GM18873 (cell line): Measurements from ENCODE around the gene VAV2.

Source experiments
- ATAC-seq: cut with Tn5 transposase; IDR thresholded peaks from one replicate; pipeline ENCODE4 v1.9.1; 2021; ENCODE audit warnings: mild to moderate bottlenecking, moderate library complexity, moderate number of reproducible peaks; ENCODE audit not compliant: unreplicated experiment, low FRiP score

Gene VAV2

DNA sequence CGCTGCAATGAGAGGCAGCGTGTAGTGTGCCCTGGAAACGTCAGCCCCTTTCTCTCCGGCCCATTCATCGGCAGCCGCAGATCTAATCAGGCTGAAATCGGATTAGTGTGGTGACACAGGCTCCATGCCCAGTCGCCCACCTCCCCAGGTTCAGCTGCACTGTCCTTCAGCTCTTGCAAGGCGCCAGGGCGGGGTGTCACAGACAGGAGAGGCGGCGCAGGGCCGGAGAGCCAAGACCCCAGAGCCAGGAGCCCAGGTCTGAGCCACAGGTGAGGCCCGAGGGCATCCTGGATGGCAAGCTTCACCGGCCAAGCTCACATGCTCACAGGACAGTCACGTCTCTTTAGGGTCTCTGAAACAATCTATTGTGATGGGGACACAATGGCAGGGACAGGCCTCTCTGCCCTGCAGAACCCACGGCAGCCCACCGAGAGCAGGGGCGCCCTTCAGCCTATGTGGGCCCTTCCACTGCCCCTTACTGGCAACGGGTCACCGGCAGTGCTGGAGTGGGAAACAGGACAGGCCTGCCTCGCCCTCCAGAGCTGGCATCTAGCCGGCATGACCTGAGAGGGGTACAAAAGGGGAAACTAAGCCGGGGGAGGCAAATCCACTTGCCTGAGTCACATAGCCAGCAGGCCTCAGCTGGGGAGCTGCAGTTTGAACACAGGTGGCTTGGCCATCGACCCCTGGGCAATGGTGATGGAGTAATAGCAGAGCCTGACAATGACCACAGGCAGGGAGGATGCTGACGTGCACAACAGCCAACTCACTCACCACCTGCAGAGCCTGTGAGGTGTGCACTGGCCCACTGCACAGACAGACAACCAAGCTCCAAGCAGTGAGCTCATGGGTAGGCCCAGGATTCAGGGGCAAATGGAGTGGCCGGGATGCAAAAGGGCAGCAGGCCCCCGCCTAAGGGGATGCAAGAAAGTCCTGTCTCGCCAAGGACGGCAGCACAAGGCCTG lies 48.1 kb downstream of the VAV2 start:
- ATAC-seq = no peak

DNA sequence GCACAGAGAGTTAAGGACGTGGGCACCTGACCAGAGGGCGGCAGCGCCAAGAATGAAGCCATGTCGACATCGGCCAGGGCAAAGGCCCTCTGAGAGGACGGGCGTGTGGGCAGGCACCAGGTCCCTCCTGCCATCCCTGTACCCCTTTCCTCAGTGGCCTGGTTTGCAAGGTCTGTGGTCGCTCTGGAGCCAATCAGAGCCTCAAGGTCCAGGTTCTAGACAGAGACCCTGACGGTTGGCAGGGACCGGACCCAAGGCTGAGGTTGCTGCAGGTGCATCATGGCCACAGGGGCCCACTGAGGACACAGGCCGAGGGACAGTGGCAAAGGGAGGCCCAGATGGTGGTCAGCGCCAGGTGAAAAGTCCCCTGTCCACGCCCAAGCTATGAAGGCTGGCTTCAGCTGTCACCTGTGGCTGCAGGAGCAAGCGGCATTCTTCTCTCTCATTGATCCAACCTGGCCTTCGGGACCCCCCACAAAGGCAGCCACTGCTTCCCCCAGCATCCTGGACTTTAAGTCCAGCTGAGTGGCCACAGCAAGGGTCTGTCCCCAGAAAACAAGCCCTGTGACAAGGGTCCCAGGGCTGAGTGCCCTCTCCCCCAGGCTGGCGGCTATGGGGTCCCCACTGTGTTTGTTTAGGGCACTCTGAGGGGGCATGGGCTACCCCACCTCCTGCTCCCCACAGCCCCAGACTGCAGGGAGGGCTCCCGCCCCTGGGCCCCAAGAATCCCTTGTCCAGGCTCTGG lies 48.9 kb downstream of the VAV2 start:
- ATAC-seq = no peak

DNA sequence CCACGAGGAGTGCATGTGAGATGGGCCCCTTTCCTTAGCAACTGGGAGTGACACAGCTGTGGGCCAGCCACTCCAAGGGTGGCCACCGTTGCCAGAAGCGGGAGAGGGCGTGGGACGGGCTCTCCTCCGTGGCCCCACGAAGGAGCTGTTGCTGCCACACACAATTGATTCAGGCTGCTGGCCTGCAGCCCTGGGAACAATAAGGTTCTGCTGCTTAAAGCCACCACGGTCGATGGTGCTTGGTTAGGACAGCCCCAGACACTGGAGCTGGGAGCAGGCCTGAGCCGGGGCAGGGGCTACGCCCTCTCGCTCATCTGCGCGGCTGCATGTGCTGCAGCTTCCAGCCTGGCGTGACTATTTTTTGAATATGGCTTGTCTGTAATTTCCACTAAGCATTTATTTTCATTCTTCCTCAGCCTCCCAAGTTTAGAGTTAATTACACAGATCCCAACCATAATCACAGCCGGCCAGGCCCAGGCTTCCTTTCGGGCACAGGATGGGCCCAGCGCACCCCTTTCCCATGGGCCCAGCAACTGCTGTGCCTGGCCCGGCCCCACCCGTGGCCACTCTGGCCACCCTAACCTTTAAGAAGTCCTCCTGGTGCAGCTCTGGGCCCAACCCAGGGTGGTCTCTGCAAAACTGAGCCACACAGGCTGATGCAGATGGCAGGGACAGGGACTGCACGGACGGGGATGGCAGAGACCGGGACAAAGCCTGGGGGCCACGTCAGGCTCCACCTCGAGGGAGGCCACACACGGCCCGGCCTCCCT lies 49.7 kb downstream of the VAV2 start:
- no peak for ATAC-seq

DNA sequence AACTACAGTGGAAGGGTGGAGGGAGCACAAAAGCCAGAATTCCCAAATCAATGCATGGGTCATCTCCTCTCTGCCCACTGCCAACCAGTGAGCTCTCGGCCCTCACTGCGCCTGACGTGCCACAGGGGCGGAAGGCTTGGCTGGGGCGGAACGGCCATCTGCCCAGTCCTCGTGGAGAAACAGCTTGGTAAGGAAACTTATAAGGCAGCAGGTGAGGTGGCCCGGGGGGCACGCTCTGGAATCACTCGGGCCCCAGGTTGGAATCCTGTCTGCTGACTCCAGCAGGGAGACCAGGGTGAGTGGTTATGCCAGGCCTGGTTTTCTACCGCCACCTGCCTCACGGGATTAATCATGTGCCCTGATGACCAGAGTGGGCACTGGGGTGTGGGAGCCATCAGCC lies 52.3 kb downstream of the VAV2 start:
- ATAC-seq = no peak

DNA sequence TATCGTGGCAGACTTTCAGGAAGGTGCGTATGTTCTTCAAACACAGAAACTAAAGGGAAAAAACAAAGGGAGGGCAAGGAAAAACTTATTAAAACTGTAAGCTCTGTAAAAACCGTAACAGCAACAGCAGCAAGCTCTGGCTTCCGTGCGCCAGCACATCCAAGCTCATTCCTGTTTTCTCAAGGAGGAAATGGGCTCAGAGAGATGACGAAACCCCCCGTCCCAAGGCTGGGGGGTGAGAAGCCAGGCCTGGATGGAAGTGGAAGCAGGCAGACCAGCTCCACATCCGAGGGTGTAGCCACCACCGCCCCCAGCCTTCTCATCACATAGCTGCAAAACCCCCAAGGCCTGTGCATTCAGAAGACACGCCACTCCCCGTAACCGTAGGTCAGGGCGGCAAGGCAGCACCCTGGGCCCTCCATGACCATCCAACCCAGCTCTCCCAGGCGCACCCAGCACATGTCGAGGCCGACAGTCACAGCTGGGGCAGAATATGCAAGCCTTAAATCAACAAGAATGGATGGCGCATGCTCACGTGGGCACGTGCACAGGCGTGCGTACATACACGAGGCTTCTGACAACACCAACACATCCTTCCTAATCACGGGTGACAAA lies 52.8 kb downstream of the VAV2 start:
- no peak for ATAC-seq

DNA sequence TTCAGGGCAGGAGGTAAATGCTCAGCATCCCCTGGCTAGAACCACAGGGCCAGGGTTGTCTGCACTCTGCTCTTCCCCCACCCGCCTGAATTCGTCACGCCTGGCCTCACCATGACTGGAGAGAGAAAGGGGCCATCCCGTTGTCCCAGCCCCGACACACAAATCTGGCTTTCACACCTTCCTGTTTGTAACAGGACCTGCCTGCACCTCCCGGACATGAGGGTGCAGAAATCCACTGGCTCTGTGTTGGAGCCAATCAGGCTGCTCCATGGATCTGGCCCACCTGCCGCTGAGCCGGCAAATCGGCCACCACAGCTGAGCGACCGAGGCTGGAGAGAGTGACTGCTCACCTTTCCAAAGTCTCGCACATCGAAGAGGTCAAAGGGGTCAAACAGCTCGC lies 53.4 kb downstream of the VAV2 start:
- no peak for ATAC-seq

DNA sequence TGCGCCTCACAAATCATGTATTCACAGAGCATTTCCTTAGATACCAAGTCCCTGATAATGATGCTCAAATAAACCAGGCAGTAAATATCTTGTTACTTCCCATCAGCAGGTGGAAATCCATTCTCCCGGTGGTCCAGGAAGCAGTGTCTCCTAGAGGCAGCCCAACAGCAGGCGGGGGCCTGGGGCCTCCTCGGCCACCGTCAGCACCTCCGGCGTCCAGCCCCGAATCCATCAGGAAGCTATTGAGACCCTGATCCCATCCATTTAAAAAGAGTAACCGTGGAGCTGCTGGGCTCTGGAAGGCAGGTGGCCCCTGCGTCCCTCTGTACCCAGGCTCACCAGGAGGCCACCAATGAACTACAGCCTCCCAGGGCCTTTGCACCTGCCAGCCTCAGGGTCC lies 54.0 kb downstream of the VAV2 start:
- no peak for ATAC-seq

DNA sequence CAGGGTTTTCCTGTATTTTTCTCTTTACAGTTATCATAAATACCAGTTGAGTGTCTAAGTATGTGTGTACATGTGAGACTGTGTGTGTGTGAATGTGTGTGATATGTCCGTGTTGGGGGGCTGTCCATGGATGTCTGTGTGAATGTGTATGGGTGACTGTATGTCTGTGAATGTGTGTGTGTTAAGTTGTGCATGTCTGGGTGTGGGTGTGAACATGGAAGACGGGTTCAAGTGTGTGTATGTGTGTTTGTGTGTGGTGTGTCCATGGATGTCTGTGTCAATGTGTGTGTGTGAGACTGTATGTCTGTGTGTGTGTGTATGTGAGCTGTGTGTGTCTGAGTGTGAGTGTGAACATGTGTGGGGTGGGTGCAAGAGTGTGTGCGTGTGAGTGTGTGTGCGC lies 55.0 kb downstream of the VAV2 start:
- ATAC-seq = no peak

DNA sequence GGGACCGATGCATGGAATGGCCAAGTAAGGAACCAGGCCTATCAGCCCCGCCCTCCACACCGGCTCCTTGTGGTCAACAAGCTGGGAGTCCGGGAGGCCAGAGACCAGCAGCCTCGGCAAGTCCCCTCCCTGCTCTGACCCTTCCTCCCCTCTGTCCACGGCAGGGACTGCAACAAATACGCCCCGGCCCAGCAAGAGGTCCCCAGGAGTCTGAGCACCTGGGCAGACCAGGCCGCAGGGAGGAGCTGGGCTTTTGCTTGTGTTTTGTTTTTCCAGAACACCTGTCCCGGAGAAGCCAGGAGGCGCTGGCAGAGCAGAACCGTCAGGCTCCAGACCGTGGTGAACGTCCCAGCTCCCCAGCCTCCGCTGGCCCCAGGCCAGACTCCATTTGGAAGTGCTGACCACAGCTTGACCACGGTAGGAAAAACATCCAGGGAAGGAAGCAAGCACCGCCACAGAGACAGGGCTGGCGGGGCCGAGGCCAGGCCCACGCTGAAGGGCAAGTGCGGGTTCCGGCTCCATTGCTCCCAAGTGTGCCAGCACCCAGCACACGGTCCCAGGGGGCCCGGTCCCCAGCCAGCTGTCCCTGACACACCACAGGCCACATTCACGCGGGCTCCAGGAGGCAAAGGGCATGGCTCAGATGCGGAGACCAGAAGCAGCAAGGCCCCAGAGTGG lies 56.7 kb downstream of the VAV2 start:
- no peak for ATAC-seq

DNA sequence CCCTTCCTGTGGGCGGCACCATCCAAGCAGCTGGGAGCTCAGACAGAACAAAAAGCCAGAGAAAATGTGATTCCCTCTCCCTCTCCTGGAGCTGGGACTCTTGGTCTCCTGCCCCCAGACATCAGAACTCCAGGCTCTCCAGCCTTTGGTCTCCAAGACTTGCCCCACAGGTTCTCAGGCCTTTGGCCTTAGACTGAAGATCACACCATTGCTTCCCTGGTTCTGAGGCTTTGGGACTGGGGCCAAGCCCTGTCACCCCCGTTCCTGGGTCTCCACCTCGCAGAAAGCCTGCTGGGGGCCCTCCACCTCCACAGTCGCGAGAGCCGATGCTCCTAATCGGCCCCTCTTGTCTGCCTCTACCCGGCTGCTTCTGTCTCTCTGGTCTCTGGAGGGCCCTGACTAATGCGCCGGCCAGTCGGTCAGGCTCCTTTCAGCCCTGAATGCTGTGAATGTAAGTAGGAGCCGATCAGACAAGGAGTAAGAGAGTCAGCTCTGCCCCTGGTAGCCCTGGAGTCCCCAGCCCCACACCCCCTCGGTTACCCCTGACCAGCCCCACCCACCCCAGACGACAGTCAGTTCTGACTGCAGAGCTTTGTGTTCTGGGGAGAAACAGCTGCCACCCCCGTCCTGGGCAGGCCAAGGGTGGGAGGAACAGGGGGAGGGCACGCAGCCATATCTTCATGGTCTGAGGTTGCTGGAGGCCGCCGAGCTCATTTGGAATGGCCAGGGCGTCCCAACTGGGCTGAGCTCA lies 57.5 kb downstream of the VAV2 start:
- no peak for ATAC-seq

DNA sequence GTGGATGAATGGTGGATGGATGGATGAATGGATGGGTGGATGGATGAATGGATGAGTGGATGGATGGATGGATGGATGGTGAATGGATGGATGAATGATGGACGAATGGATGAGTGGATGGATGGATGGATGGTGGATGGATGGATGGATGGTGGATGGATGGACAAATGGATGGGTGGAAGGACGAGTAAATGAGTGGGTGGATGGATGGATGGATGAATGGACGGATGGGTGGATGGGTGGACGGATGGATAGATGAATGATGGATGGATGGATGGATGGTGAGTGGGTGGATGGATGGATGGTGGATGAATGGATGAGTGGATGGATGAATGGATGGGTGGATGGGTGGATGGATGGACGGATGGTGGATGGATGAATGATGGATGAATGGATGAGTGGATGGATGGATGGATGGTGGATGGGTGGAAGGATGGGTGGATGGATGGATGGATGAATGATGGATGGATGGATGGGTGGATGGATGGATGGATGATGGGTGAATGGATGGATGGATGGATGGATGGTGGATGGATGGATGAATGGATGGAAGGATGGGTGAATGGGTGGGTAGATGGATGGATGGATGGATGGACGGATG lies 58.6 kb downstream of the VAV2 start:
- no peak for ATAC-seq

DNA sequence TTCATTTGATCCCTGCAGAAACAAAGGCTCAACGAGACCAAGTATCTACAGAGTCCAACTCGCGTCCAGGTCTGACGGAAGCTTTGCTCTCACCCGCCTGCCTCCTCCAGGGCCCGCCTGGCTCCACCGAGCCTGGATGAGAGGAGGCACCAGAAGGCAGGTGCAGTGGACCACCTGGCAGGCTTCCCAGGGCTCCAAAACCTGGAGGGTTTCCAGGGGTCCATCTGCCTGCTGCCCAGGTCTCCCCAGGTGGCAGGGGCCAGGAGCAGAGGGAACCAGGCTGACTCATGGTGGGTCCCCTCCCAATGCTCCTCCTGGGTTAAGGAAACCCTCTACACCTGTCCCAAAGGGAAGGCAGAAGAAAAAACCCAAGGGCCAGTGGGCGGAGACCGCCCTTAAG lies 59.5 kb downstream of the VAV2 start:
- ATAC-seq = no peak

DNA sequence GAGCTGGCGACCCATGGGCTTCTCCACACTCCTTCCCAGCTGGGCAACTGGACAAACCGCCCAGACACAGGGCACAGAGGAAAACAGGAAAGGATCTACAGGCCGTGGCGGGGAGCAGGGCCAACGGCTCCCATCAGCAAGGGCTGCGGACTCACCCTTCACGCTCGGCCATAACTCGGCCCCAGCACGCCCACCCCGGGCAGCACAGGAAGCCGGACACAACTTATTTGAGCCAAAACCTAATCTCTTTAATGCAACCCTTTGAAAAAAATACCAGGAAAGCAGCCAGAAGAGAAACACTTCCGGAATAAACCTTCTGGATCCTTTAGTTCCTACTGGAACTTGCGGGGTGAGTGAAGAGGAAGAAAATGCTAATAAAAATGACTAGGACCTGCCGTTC lies 59.9 kb downstream of the VAV2 start:
- ATAC-seq = no peak

DNA sequence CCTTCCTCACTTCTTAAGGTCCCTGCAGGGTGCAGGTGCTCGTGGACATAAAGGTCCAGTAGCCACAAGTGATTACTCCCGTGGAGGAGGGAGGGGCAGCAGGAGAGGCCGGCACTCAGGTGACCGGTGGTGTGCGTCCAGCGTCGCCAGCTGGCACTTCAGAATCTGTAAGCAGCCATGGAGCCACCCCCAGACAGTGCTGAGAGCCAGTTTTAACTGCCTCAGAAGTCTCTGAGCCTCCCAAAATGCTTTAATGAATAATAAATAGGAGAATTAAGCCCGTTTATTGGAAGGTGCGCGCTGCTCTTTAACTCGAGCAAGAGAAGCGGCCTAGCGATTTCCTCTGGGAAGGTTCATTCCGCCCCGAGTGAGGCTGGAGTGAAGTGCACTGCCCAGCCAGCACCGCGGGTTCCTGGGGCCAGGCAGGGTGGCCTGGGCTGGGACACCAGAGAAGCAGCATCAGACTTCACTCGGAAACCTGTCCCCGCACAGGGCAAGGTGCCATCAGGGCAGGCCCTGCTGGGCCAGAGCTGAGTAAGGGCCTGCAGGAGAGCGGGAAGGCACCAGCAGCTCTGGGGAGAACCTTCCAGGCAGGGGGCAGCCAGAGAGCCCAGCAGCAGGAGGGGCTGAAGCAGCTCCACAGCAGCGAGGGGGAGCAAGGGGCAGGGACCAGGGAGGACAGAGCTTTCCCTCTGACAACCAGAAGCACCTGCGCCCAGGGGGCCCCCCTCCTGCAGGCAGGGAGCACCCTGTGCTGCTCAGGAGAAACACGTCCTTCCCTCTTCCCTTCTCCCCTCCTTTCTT lies 61.2 kb downstream of the VAV2 start:
- no peak for ATAC-seq

DNA sequence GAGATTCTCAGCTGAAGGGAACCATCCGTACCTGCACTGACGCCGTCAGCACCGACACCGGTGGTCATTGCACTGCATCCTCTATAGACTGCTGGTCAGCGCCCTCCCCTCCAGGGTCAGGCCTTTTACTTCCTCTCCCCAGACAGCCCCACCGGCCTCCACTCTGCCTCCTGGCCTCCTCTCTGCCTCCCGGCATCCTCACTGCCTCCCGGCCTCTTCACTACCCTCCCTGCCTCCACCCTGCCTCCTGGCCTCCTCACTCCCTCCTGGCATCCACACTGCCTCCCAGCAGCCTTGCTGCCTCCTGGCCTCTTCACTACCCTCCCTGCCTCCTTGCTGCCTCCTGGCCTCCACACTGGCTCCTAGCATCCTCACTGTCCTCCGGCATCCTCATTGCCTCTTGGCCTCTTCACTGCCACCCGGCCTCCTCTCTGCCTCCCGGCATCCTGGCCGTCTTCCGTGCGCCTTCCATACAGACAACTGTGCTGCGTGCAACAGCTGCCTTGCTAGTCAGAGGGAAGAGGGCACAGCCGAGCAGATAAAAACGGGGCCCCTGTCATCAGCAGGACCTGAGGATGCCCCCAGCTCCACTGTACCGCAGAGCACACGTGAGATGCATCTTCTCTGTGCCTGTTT lies 62.0 kb downstream of the VAV2 start:
- no peak for ATAC-seq

DNA sequence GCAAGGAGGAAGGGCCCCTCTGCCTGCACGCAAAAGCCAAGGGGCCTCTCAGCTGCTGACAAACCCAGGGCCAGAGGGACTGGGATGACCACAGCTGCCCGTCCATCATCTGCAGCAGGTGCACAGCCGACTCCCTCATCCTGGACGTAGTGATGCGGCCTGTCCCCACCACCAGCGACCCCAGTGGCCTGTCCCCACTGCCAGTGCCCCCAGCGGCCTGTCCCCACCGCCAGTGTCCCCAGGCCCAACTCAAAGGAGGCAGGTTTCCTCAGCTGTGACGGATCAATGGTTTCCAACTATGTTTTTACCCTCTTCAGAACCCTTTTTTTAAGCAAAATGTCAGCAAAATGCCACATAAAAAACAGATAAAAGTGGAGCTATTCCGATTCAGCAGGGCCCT lies 62.5 kb downstream of the VAV2 start:
- ATAC-seq = no peak

DNA sequence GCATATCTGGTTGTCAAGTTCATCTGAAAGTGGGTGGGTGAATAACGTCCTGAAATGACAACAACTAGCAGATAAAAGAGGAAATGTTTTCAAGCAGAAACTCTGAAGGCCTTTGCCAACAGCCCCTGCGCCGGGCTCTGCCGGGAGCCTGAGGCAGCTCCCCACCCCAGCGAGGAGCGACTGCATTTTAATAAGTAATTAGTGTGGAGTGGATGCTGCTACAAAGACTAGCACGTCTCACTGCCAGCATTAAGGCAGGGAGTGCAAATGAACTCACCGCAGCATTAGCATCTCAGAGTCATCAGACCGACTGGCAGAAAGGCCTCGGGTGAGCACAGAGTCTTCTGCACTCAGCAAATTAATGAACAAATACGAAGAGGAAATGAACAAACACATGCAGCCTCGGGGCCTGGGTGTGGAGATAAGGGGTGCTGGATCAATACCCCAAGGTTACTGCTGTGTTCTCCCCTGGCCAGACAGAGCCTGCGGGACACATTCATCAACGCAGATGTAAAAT lies 63.8 kb downstream of the VAV2 start:
- no peak for ATAC-seq
